MM.1S (cell line): Measurements from ENCODE around the gene AMIGO2.

Experiments
- DNase-seq: peaks from one replicate; pipeline ENCODE4 v3.0.0-alpha.2; 2015
- H2AFZ ChIP-seq: fragments of 300-600 bp; sonication (generic); 2 replicates; pipeline ENCODE4 v1.6.0; 2016; ENCODE audit warnings: antibody characterized with exemption, low read length
- H3F3A ChIP-seq: fragments of 300-600 bp; sonication (generic); 2 replicates; pipeline ENCODE4 v1.6.1; 2016; ENCODE audit warnings: mild to moderate bottlenecking, antibody characterized with exemption, low read length, moderate library complexity, mixed read lengths; ENCODE audit not compliant: insufficient read depth
- H3K27ac ChIP-seq: fragments of 300-600 bp; sonication (generic); 2 replicates; pipeline ENCODE4 v1.5.1; 2016; ENCODE audit warnings: mild to moderate bottlenecking, low read length
- H3K27me3 ChIP-seq: fragments of 300-600 bp; sonication (generic); replicated peaks from 2 replicates; pipeline ENCODE4 v1.6.0; 2016; ENCODE audit warnings: low read length; ENCODE audit not compliant: insufficient read depth
- H3K36me3 ChIP-seq: fragments of 300-600 bp; sonication (generic); replicated peaks from 2 replicates; pipeline ENCODE4 v1.6.1; 2016; ENCODE audit warnings: mild to moderate bottlenecking, low read length, mixed read lengths; ENCODE audit not compliant: insufficient read depth
- H3K4me1 ChIP-seq: fragments of 300-600 bp; sonication (generic); 2 replicates; pipeline ENCODE4 v1.6.1; 2016; ENCODE audit warnings: low read length, mixed read lengths
- H3K4me2 ChIP-seq: fragments of 300-600 bp; sonication (generic); 2 replicates; pipeline ENCODE4 v1.6.0; 2016; ENCODE audit warnings: low read depth, low read length
- H3K4me3 ChIP-seq: fragments of 300-600 bp; sonication (generic); 2 replicates; pipeline ENCODE4 v1.5.1; 2016; ENCODE audit warnings: low read length, mixed read lengths
- H3K79me2 ChIP-seq: fragments of 300-600 bp; sonication (generic); 2 replicates; pipeline ENCODE4 v1.6.1; 2016; ENCODE audit warnings: mixed run types, low read length, mixed read lengths
- H3K9ac ChIP-seq: fragments of 300-600 bp; sonication (generic); 2 replicates; pipeline ENCODE4 v1.6.1; 2016; ENCODE audit warnings: low read length, mixed read lengths
- H3K9me2 ChIP-seq: fragments of 300-600 bp; sonication (generic); replicated peaks from 2 replicates; pipeline ENCODE4 v1.6.1; 2016; ENCODE audit warnings: mild to moderate bottlenecking, low read length, mixed read lengths; ENCODE audit not compliant: insufficient read depth
- H3K9me3 ChIP-seq: fragments of 300-600 bp; sonication (generic); replicated peaks from 2 replicates; pipeline ENCODE4 v1.6.1; 2016; ENCODE audit warnings: mild to moderate bottlenecking, low read length, mixed read lengths; ENCODE audit not compliant: insufficient read depth
- H4K20me1 ChIP-seq: fragments of 300-600 bp; sonication (generic); 2 replicates; pipeline ENCODE4 v1.6.1; 2016; ENCODE audit warnings: mild to moderate bottlenecking, low read length, moderate library complexity, mixed read lengths; ENCODE audit not compliant: insufficient read depth
- CTCF ChIP-seq: fragments of 300-600 bp; sonication (generic); IDR thresholded peaks from 2 replicates; pipeline ENCODE4 v1.5.1; 2016; ENCODE audit warnings: antibody characterized with exemption, low read length, mixed read lengths
- EZH2 ChIP-seq: fragments of 300-600 bp; sonication (generic); optimal IDR thresholded peaks from 2 replicates; pipeline ENCODE3; 2017; ENCODE audit warnings: low read depth, mild to moderate bottlenecking, antibody characterized with exemption, low read length, mixed read lengths
- EZH2phosphoT487 ChIP-seq: fragments of 300-600 bp; sonication (generic); IDR thresholded peaks from 2 replicates; pipeline ENCODE4 v1.6.1; 2018; ENCODE audit warnings: antibody characterized with exemption, low read length

AMIGO2 gene

GRCh38 chr12:47078086-47078395 lies 1.7 kb downstream of the AMIGO2 start:
- Histone ChIP-seq H3K79me2 (no peaks in the 10 kb centered on the region), H3K4me3 (no peak overlapping the region), H4K20me1 (no peaks in the 10 kb centered on the region), H3K4me1 (no peaks in the 10 kb centered on the region), H3K9ac (no peak overlapping the region), H2AFZ (no peak overlapping the region), H3K36me3 (no peaks in the 10 kb centered on the region), H3K27me3 (no peaks in the 10 kb centered on the region; the same call in 1 of the 2 replicates), H3K4me2 (no peak overlapping the region), H3K9me3 (no peaks in the 10 kb centered on the region), H3F3A (no peaks in the 10 kb centered on the region), H3K27ac (no peak overlapping the region), H3K9me2 (no peaks in the 10 kb centered on the region)
- DNase-seq = no peak
- no peak for TF ChIP-seq CTCF
- no peak for TF ChIP-seq EZH2phosphoT487
- TF ChIP-seq EZH2 = no peak

- H4K20me1 ChIP-seq = no peaks in the 10 kb centered on the region
- no peak overlapping the region for H3K4me2 ChIP-seq
- H3K9me2 ChIP-seq = no peaks in the 10 kb centered on the region
- H3K9ac ChIP-seq = no peak overlapping the region
- H3K79me2 ChIP-seq = no peaks in the 10 kb centered on the region
- H3K27me3 ChIP-seq = no peaks in the 10 kb centered on the region; the same call in 1 of the 2 replicates
- TF ChIP-seq CTCF (no peak), EZH2phosphoT487 (no peak), EZH2 (no peak)
- no peak for DNase-seq
- no peak overlapping the region for H3K27ac ChIP-seq
- no peak overlapping the region for H3K4me3 ChIP-seq
- no peaks in the 10 kb centered on the region for H3K9me3 ChIP-seq
- H3K36me3 ChIP-seq = no peaks in the 10 kb centered on the region
- no peaks in the 10 kb centered on the region for H3K4me1 ChIP-seq
- no peak overlapping the region for H2AFZ ChIP-seq
- H3F3A ChIP-seq = no peaks in the 10 kb centered on the region
These were observed 2.3 kb downstream of the AMIGO2 start for GRCh38 chr12:47077206-47078085.

GRCh38 chr12:47075192-47076084 lies 4.3 kb downstream of the AMIGO2 start:
- no peaks in the 10 kb centered on the region for H3K9me2 ChIP-seq
- no peaks in the 10 kb centered on the region for H3F3A ChIP-seq
- H3K4me2 ChIP-seq = no peak overlapping the region
- no peaks in the 10 kb centered on the region; the same call in 1 of the 2 replicates for H3K27me3 ChIP-seq
- no peak for DNase-seq
- H3K36me3 ChIP-seq = no peaks in the 10 kb centered on the region
- no peak overlapping the region for H3K4me3 ChIP-seq
- H3K79me2 ChIP-seq = no peaks in the 10 kb centered on the region
- H3K4me1 ChIP-seq = no peaks in the 10 kb centered on the region
- no peaks in the 10 kb centered on the region for H3K9me3 ChIP-seq
- H2AFZ ChIP-seq = no peak overlapping the region
- H3K9ac ChIP-seq = no peak overlapping the region
- TF ChIP-seq CTCF (no peak), EZH2phosphoT487 (no peak), EZH2 (no peak)
- H3K27ac ChIP-seq = no peak overlapping the region
- no peaks in the 10 kb centered on the region for H4K20me1 ChIP-seq
